Glomerular endothelial cell (primary cell): ENCODE measurements around the gene RSPO1. TPM values are rescaled to one million over a fixed set of nuclear protein-coding genes. Genes with fewer than 3 reads are reported as not detected.

ENCODE experiments used
- DNase-seq: peaks from one replicate; pipeline ENCODE4 v3.0.0-alpha.2; 2011; ENCODE audit warnings: low read depth, low spot score; ENCODE audit errors: extremely low read depth
- total RNA-seq: library from RNA; depleted of rRNA; stranded (reverse); fragments of >200 nt; gene quantifications from 2 replicates; pipeline ENCODE4 v1.2.3, GENCODE V29; 2015

RSPO1 gene
- total RNA-seq, 1 donor from 2014 or later, result not detected

DNA sequence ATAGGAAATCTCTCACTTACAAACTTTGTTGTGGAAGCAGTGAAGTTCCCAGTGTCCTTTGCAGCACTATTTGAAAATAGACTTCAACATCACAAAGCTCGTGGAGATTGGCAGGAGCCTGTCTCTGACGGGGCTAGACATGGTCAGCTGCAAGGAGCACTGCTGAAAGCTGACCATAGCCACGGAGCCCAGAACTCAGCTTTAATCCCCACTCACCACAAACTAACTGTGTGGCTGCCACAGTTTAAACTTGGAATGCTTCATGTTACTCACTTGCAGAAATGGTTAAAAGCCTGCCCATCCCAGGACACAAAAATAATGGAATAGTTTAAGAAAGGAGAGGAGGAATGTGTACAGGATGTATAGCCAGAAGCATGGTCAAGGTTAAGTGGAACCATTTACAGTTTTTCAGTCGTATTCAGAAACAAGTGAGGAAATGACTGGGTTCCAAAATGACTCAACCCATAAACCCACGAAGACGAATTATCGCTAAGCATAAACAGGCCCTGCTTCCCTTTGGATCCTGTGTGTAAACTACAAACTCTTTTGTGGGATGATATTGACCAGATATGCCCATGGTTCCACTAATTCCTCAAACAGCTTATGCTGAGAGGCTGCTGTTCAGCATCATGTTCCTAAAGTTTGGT is 59.7 kb downstream of the RSPO1 start:
- peak; percentile 41 for DNase-seq

DNA sequence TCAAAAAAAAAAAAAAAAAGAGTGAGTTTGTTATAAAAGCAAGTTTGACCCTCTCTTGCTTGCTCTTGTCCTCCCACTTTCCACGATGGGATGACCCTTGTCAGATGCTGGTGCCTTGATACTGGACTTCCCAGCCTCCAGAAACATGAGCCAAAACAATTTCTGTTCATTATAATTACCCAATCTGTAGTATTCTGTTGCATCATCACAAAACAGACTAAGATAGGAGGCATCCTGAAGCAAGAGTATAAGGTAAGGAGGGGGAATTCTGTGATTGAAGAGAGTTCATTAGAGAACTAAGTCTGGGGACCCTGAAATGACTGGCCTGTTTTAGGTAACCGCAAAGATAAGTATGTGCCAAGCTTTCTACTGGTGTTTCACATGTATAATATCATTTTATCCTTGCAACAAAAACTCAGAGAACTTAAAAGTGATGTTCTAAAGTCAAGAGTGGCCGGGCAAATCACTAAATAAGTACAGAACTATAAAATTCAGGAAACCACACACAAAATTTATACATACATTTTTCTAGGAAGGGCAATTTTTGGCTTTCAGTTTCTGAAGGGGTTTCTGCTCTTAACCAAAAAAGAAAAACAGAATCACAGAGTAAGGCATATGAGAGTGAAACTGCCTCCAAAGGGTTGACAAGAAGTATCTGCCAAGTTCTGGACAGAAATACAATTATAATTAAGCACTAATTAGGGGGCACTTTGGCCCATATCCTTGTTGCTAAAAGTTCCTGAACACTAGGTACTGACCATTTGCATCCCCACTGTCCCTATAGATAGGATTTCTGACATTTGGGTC is 64.0 kb downstream of the RSPO1 start:
- DNase-seq, result no peak

GRCh38 chr1:37567023-37567422 is 67.7 kb downstream of the RSPO1 start:
- no peak for DNase-seq

GRCh38 chr1:37564892-37565291 is 69.8 kb downstream of the RSPO1 start:
- no peak for DNase-seq

- no peak for DNase-seq
Measured at GRCh38 chr1:37562984-37563383, 71.7 kb downstream of the RSPO1 start.

Other genes with a start within 250 kb of the RSPO1 start
- gene ZC3H12A, start 160.3 kb downstream of the RSPO1 start, total RNA-seq, result 7.2 and 23.0 TPM in 2 replicates
- gene MEAF6, start 120.1 kb downstream of the RSPO1 start, total RNA-seq, result 76.0 and 83.4 TPM in 2 replicates
- 6.7 and 25.6 TPM in 2 replicates for gene SNIP1, start 80.6 kb downstream of the RSPO1 start, total RNA-seq
- 3.8 and 4.7 TPM in 2 replicates for gene DNALI1, start 78.0 kb downstream of the RSPO1 start, total RNA-seq
- gene GNL2, start 39.0 kb downstream of the RSPO1 start, total RNA-seq, result 40.6 and 55.2 TPM in 2 replicates
- gene CDCA8, start 57.6 kb upstream of the RSPO1 start, total RNA-seq, result 4.2 and 12.0 TPM in 2 replicates
- gene EPHA10, start 130.2 kb upstream of the RSPO1 start, total RNA-seq, result 0.47 TPM in 1 of 2 replicates, not detected in the other
- 1.1 and 2.2 TPM in 2 replicates for gene MANEAL, start 159.0 kb upstream of the RSPO1 start, total RNA-seq
- gene C1orf122, start 172.9 kb upstream of the RSPO1 start, total RNA-seq, result 74.4 and 113 TPM in 2 replicates
- 19.6 and 22.1 TPM in 2 replicates for gene YRDC, start 173.3 kb upstream of the RSPO1 start, total RNA-seq
- gene MTF1, start 224.7 kb upstream of the RSPO1 start, total RNA-seq, result 3.7 and 6.2 TPM in 2 replicates